Measurements from ENCODE around the gene LLGL2.

DNA sequence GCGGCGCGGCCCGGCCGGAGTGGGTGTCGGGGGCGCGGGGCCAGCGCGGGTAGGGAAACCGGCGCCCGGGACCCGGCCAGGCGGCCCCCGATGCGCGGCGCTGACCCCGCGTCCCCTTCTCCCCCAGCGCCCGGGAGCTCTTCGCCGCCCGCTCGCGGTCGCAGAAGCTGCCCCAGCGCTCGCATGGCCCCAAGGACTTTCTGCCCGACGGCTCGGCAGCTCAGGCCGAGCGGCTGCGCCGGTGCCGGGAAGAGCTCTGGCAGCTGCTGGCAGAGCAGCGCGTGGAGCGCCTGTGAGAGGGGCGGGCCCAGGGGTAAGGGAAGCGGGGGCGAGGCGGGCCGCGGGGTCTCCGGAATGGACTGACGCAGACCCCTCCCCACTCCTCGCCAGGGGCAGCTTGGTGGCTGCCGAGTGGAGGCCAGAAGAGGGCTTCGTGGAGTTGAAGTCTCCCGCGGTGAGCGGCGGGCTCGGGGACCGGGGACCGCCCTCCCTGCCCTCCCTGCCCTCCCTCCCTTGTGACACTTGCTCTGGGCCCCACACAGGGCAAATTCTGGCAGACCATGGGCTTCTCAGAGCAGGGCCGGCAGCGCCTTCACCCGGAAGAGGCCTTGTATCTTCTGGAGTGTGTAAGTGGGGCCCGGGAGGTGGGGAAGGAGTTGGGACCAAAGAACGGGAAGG is 8.7 kb upstream of the LLGL2 start:
- TF ChIP-seq, protein P1, sequence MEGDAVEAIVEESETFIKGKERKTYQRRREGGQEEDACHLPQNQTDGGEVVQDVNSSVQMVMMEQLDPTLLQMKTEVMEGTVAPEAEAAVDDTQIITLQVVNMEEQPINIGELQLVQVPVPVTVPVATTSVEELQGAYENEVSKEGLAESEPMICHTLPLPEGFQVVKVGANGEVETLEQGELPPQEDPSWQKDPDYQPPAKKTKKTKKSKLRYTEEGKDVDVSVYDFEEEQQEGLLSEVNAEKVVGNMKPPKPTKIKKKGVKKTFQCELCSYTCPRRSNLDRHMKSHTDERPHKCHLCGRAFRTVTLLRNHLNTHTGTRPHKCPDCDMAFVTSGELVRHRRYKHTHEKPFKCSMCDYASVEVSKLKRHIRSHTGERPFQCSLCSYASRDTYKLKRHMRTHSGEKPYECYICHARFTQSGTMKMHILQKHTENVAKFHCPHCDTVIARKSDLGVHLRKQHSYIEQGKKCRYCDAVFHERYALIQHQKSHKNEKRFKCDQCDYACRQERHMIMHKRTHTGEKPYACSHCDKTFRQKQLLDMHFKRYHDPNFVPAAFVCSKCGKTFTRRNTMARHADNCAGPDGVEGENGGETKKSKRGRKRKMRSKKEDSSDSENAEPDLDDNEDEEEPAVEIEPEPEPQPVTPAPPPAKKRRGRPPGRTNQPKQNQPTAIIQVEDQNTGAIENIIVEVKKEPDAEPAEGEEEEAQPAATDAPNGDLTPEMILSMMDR (IDR thresholded peaks at IDR 0.05) = no peak
- peak; percentile 6 for TF ChIP-seq POLR2A (IDR thresholded peaks at IDR 0.05)
- no peak for TF ChIP-seq EP300 (IDR thresholded peaks at IDR 0.05)
